Esophagus mucosa (tissue), 1 donor: ENCODE measurements around the gene ZBTB39. TPM values are rescaled to one million over a fixed set of nuclear protein-coding genes. Genes with fewer than 3 reads are reported as not detected.

Source experiments
- total RNA-seq: library from RNA; stranded (reverse); gene quantifications from one replicate; pipeline ENCODE4 v1.2.4, GENCODE V29; 2023
- donor health status: DM: yes; HTN: yes; CAD: no.

Gene ZBTB39
- total RNA-seq, 1 donor from 2014 or later: 2.6 TPM

Other genes with a start within 250 kb of the ZBTB39 start
- gene HSD17B6, start 243.2 kb downstream of the ZBTB39 start, total RNA-seq: 2.4 TPM
- gene SDR9C7, start 72.1 kb downstream of the ZBTB39 start, total RNA-seq: 26.0 TPM
- 2.4 TPM for gene RDH16, start 48.9 kb downstream of the ZBTB39 start, total RNA-seq
- not detected for gene TAC3, start 10.0 kb upstream of the ZBTB39 start, total RNA-seq
- gene MYO1A, start 43.6 kb upstream of the ZBTB39 start, total RNA-seq: 0.52 TPM
- 5.7 TPM for gene NEMP1, start 72.2 kb upstream of the ZBTB39 start, total RNA-seq
- 13.7 TPM for gene NAB2, start 82.6 kb upstream of the ZBTB39 start, total RNA-seq
- gene STAT6, start 104.8 kb upstream of the ZBTB39 start, total RNA-seq: 108 TPM
- 74.0 TPM for gene LRP1, start 121.9 kb upstream of the ZBTB39 start, total RNA-seq
- gene LRP1-AS, start 141.1 kb upstream of the ZBTB39 start, total RNA-seq: not detected
- 6.7 TPM for gene NXPH4, start 210.2 kb upstream of the ZBTB39 start, total RNA-seq
- gene SHMT2, start 223.2 kb upstream of the ZBTB39 start, total RNA-seq: 126 TPM
- gene STAC3, start 244.6 kb upstream of the ZBTB39 start, total RNA-seq: 1.1 TPM